ENCODE data around the gene TMPRSS11B. TPM values are rescaled to one million over a fixed set of nuclear protein-coding genes. Genes with fewer than 3 reads are reported as not detected.

The TMPRSS11B gene
- total RNA-seq, 2 donors from 2014 or later, result 0.15 to 0.18 TPM

DNA sequence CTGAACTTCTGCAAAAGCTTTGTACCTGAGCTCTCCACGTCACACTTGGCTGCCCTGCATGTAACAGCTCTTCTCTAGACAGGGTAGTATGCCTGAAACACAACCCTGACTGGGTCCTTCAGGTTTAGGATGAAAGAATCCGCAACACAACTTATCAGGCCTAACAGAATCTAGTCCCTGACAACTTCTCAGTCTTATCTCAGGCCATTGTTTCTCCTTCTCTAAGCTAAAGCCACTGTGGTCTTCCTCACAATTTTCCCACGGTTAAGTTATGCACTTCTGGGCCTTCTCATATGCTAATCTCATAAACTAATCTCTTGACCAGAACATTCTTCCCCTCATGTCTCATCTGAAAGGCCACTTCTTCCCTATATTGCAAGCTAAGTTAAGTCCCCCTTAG is 10.8 kb upstream of the TMPRSS11B start:
- Mint-ChIP-seq H3K27me3 (ENCODE audit: insufficient read depth) (no peaks in the 10 kb centered on the region), H3K4me3 (no peak overlapping the region), H3K36me3 (ENCODE audit: low read depth) (no peaks in the 10 kb centered on the region), H3K9me3 (peaks cover 8% of the 10 kb centered on the region), H3K27ac (peak overlapping the region; percentile 6), H3K4me1 (peaks cover 15% of the 10 kb centered on the region)
- Histone ChIP-seq H3K36me3 (ENCODE audit: control insufficient read depth, insufficient read depth, low read length) (no peaks in the 10 kb centered on the region), H3K9me3 (ENCODE audit: control insufficient read depth, low read length) (peaks cover 14% of the 10 kb centered on the region), H3K27ac (ENCODE audit: low read depth, low read length) (no peak overlapping the region), H3K4me3 (ENCODE audit: low read length) (no peak overlapping the region), H3K4me1 (ENCODE audit: control insufficient read depth, insufficient read depth, low read length) (no peaks in the 10 kb centered on the region), H3K27me3 (ENCODE audit: control insufficient read depth, insufficient read depth, low read length, poor library complexity, severe bottlenecking) (no peaks in the 10 kb centered on the region), H3K9ac (ENCODE audit: extremely low read depth, low read length, poor library complexity, severe bottlenecking) (no peak overlapping the region)
- TF ChIP-seq, protein P1, sequence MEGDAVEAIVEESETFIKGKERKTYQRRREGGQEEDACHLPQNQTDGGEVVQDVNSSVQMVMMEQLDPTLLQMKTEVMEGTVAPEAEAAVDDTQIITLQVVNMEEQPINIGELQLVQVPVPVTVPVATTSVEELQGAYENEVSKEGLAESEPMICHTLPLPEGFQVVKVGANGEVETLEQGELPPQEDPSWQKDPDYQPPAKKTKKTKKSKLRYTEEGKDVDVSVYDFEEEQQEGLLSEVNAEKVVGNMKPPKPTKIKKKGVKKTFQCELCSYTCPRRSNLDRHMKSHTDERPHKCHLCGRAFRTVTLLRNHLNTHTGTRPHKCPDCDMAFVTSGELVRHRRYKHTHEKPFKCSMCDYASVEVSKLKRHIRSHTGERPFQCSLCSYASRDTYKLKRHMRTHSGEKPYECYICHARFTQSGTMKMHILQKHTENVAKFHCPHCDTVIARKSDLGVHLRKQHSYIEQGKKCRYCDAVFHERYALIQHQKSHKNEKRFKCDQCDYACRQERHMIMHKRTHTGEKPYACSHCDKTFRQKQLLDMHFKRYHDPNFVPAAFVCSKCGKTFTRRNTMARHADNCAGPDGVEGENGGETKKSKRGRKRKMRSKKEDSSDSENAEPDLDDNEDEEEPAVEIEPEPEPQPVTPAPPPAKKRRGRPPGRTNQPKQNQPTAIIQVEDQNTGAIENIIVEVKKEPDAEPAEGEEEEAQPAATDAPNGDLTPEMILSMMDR (conservative IDR thresholded peaks at IDR 0.05), result no peak
- 55 to 72% methylated on average over 3 of the region's 3 CpGs for WGBS, 2 experiments (ENCODE audit: insufficient coverage in 1 of 2, insufficient read length in 1 of 2)
- DNase-seq, result peak; percentile 60

DNA sequence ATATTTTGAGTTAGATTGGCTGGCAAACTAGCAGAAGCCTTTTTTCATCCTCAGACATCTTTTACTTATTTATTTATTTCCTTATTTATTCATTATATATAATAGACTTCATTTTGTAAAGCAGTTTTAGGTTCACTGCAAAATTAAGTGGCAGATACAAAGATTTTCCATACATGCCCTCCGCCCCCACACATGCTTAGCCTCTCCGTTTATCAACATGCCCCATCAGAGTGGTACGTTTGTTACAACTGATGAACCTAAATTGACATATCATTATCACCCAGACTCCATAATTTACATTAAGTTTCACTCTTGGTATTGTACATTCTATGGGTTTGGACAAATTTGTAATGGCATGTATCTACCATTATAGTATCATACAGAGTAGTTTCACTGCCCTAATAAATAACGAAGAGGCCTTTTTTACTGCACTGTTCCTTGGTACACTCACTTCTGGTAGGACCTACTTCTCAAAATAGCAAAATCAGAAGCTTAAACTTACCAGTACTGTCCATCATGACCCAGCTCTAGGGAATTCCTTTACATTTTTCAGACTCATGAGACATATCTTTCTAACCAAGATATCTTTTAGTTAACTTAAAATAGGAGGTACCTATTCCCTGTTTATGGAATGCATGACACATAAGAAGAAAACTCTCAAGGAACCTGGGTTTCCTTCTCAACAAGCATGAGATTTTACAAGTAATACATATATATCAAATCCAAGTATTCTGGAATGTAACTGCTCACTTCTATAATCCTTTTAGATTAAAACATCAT is 4.8 kb upstream of the TMPRSS11B start:
- TF ChIP-seq, protein P1 (conservative IDR thresholded peaks at IDR 0.05), result no peak
- H3K27me3 ChIP-seq (ENCODE audit: control insufficient read depth, insufficient read depth, low read length, poor library complexity, severe bottlenecking), result no peaks in the 10 kb centered on the region
- H3K27me3 Mint-ChIP-seq (ENCODE audit: insufficient read depth), result no peaks in the 10 kb centered on the region
- H3K36me3 ChIP-seq (ENCODE audit: control insufficient read depth, insufficient read depth, low read length), result no peaks in the 10 kb centered on the region
- no peaks in the 10 kb centered on the region for H3K36me3 Mint-ChIP-seq (ENCODE audit: low read depth)
- H3K4me3 Mint-ChIP-seq, result no peak overlapping the region
- H3K27ac Mint-ChIP-seq, result no peak overlapping the region
- no peak overlapping the region for H3K27ac ChIP-seq (ENCODE audit: low read depth, low read length)
- no peaks in the 10 kb centered on the region for H3K9me3 Mint-ChIP-seq
- no peaks in the 10 kb centered on the region for H3K9me3 ChIP-seq (ENCODE audit: control insufficient read depth, low read length)
- no peak for DNase-seq
- 93 to 96% methylated on average over 4 of the region's 4 CpGs for WGBS, 2 experiments (ENCODE audit: insufficient coverage in 1 of 2, insufficient read length in 1 of 2)
- H3K9ac ChIP-seq (ENCODE audit: extremely low read depth, low read length, poor library complexity, severe bottlenecking), result no peak overlapping the region
- peaks cover 2% of the 10 kb centered on the region for H3K4me1 Mint-ChIP-seq
- no peaks in the 10 kb centered on the region for H3K4me1 ChIP-seq (ENCODE audit: control insufficient read depth, insufficient read depth, low read length)
- H3K4me3 ChIP-seq (ENCODE audit: low read length), result no peak overlapping the region

DNA sequence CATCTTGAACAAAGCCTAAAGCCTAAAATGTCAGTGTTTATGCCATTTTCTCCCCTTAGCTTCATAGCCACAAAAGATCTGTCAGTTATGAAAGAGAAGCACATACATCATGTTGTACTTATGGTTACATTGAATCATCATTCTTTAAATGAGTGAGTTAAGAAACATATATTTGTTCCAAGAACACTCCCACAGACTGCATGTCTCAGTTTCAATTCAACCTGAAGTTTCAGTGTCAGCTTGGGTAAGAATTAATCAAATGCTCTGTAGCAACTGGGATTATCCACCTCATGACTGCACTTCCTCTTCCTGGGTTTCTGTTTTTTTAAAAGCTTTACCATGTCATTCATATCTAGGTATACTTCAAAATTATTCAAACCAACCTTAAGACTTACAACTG is 3.9 kb upstream of the TMPRSS11B start:
- H3K4me3 Mint-ChIP-seq, result no peak overlapping the region
- no peak overlapping the region for H3K27ac ChIP-seq (ENCODE audit: low read depth, low read length)
- no peak overlapping the region for H3K4me3 ChIP-seq (ENCODE audit: low read length)
- no peaks in the 10 kb centered on the region for H3K4me1 ChIP-seq (ENCODE audit: control insufficient read depth, insufficient read depth, low read length)
- H3K9me3 ChIP-seq (ENCODE audit: control insufficient read depth, low read length), result no peaks in the 10 kb centered on the region
- H3K36me3 ChIP-seq (ENCODE audit: control insufficient read depth, insufficient read depth, low read length), result no peaks in the 10 kb centered on the region
- H3K9ac ChIP-seq (ENCODE audit: extremely low read depth, low read length, poor library complexity, severe bottlenecking), result no peak overlapping the region
- DNase-seq, result no peak
- H3K36me3 Mint-ChIP-seq (ENCODE audit: low read depth), result no peaks in the 10 kb centered on the region
- H3K27me3 ChIP-seq (ENCODE audit: control insufficient read depth, insufficient read depth, low read length, poor library complexity, severe bottlenecking), result no peaks in the 10 kb centered on the region
- no peaks in the 10 kb centered on the region for H3K9me3 Mint-ChIP-seq
- H3K4me1 Mint-ChIP-seq, result no peaks in the 10 kb centered on the region
- no peaks in the 10 kb centered on the region for H3K27me3 Mint-ChIP-seq (ENCODE audit: insufficient read depth)
- no peak overlapping the region for H3K27ac Mint-ChIP-seq
- TF ChIP-seq, protein P1 (conservative IDR thresholded peaks at IDR 0.05), result no peak
